ENCODE results near the gene HIP1R.
A peak's percentile ranks its signal among the peaks of the same experiment; 100 is the strongest.
"Not testable (repeated sequence)": the region's sequence is repeated elsewhere in the genome, so short reads cannot be mapped to it uniquely, and the experiment has no call there.

The HIP1R gene

GRCh38 chr12:122875590-122876220 lies 40.4 kb downstream of the HIP1R start:
- no peak for DNase-seq

GRCh38 chr12:122876281-122876680 lies 41.0 kb downstream of the HIP1R start:
- DNase-seq: not testable (repeated sequence)

- DNase-seq: no peak
Measured at GRCh38 chr12:122876731-122877130, 41.5 kb downstream of the HIP1R start.

- no peak for DNase-seq
Measured at GRCh38 chr12:122878780-122879612, 43.7 kb downstream of the HIP1R start.

- DNase-seq: no peak
Measured at GRCh38 chr12:122880155-122880667, 45.0 kb downstream of the HIP1R start.

- no peak for DNase-seq
Measured at GRCh38 chr12:122880668-122881067, 45.4 kb downstream of the HIP1R start.

GRCh38 chr12:122882908-122883558 lies 47.8 kb downstream of the HIP1R start:
- no peak for DNase-seq

GRCh38 chr12:122884091-122884826 lies 49.0 kb downstream of the HIP1R start:
- DNase-seq: no peak

- DNase-seq: no peak
Measured at GRCh38 chr12:122884860-122885259, 49.6 kb downstream of the HIP1R start.

GRCh38 chr12:122886161-122886560 lies 50.9 kb downstream of the HIP1R start:
- no peak for DNase-seq

GRCh38 chr12:122886851-122887818 lies 51.9 kb downstream of the HIP1R start:
- DNase-seq: peak; percentile 41 to 50

GRCh38 chr12:122887819-122888212 lies 52.6 kb downstream of the HIP1R start:
- no peak for DNase-seq

- peak; percentile 34 to 36 for DNase-seq
Measured at GRCh38 chr12:122888232-122888752, 53.0 kb downstream of the HIP1R start.

- no peak for DNase-seq
Measured at GRCh38 chr12:122889761-122890520, 54.7 kb downstream of the HIP1R start.

- no peak for DNase-seq
Measured at GRCh38 chr12:122891661-122892525, 56.6 kb downstream of the HIP1R start.

GRCh38 chr12:122892724-122893123 lies 57.5 kb downstream of the HIP1R start:
- not testable (repeated sequence) for DNase-seq

- no peak for DNase-seq
Measured at GRCh38 chr12:122893208-122894153, 58.2 kb downstream of the HIP1R start.
